Esophagus mucosa (tissue), 1 donor: ENCODE results near the gene SCN8A. TPM values are rescaled to one million over a fixed set of nuclear protein-coding genes. Genes with fewer than 3 reads are reported as not detected.

Experiments used
- ATAC-seq: fragments of 200-7000 bp; cut with Tn5 transposase; one replicate; pipeline ENCODE4 v1.9.1; 2020
- total RNA-seq: library from RNA; stranded (reverse); gene quantifications from one replicate; pipeline ENCODE4 v1.2.4, GENCODE V29; 2023
- donor health status: DM: yes; HTN: yes; CAD: no.

The SCN8A gene
- total RNA-seq, 1 donor from 2014 or later = 0.68 TPM

GRCh38 chr12:51672334-51672733 is 81.3 kb downstream of the SCN8A start:
- no peak for ATAC-seq

DNA sequence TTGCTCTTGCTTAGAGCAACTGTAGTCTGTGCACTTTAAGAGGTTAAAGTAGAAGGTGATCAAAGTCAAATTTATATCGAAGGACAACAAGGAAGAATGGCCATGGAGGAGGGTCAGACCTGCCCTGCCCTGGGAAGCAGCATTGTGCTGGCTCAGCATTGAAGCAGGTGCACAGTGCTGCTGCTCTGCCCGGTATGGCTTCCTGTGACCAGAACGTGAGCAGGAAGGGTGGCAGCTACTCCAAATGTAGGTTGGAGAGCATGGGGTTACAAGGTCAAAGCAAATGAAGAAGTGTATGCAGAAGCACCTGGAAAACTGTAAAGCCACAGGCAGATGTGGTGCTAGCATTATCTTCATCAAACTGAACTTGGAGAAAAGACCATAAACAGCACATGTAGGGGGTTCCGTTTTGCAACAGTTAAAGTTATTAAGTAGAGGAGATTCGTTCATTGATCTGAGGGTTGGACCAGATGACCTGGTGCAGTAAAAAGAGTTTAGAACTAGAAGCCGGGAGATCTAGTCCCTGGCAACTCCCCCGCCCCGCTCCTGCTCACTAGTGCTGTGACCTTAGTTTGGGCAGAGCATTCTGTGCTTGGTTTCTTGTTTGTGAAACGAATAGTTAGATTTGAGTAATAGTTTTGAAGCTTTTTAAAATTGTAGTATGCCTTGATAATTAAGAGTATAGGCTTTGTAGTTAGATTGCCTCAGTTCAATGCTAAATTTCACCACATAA is 84.2 kb downstream of the SCN8A start:
- ATAC-seq = no peak

GRCh38 chr12:51676875-51677274 is 85.8 kb downstream of the SCN8A start:
- no peak for ATAC-seq

DNA sequence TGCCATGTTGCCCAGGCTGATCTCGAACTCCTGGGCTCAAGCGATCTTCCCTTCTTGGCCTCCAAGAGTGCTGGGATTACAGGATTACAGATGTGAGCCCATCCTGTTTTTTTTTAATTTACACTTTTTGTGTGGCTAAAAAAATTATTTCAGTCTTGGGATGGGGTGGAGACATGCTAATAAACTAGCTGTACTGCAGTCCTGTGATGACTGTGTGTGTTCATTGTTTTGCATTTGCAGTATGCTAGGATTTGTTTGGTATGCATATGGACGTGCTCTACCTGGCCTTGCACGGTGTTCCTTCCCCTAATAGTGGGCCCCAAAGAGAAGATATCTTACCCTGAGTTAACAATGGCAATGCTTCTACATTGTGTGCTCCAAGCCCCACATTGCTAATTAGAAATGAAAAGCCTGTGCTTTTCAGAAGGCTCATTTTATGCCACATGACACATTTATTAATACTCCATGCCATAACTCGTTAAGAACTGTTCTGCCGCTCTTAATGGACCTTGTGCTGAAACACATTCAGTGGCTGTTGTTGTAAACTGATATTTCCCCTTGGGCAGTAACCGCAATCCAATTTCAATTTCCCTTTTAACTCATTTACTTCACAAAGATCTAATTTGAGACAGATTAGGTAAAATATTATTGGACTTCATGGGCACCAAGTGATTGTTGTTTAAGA is 86.4 kb downstream of the SCN8A start:
- no peak for ATAC-seq

DNA sequence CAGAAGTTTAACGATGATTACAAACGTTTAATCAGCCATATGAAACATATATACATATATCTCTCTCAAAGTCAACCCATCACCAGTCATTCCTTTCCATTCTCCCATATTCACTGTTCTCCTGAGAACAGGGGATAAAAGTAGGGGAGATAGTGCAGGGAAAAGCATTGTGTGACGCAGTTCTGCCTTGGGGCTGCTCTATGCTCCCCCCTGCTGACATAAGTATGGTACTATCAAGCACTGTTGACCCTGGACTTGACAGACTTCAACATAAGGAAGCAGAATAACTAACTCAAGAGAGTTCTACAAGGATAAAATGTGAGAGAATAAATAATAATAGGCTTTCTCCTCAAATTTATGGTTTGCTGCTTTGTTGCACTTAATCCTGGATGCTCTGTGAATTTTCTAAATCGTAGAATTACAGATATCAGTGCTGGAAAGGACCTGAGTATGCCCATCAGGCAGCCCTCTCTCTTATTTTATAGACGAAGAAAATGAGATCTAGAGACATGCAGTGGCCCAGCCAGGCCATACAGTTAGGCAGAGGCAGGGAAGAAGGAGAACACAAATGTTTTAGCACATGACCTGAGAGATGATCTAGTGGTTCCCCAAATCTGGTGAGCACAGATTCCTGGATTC is 87.2 kb downstream of the SCN8A start:
- peak; percentile 80 for ATAC-seq

DNA sequence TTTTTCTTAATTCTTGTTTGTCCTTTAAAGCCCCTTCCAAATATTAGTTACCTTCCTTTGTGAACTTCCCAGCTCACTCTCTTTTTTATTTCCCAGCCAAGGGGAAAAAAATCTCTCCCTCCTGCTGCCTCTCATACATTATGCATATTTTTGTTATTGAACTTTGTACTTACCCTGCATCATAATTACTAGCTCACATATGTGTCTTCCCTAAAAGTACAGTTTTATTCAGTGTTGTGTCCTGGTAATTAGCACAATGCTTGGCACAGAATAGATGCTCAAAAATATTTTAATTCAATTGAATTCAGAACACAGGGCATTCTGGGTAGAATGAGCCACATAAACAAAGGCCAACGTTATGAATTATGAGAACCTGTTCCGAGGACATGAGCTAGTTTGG is 91.9 kb downstream of the SCN8A start:
- no peak for ATAC-seq

GRCh38 chr12:51683763-51684357 is 92.8 kb downstream of the SCN8A start:
- peak; percentile 87 for ATAC-seq

GRCh38 chr12:51686727-51687126 is 95.7 kb downstream of the SCN8A start:
- no peak for ATAC-seq

DNA sequence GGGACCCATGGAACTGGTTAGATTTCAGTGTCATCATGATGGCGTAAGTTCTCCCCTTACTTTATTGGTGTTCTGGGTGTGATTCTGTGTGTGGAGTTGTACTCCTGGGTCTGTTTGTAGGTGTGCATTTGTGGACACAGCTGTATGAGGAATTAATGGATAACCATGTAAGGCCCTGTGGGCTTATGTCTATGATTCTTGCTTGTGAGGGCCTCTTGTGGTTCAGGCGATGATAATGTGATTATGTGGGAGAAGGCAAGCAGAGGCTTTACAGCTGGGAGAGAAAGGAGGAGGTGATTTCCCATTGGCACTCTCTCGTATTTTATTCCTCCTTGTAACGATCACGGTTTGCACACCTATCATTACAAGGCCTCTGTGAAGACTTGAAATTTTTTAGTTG is 96.1 kb downstream of the SCN8A start:
- peak; percentile 55 for ATAC-seq

GRCh38 chr12:51687614-51688013 is 96.6 kb downstream of the SCN8A start:
- ATAC-seq = no peak

DNA sequence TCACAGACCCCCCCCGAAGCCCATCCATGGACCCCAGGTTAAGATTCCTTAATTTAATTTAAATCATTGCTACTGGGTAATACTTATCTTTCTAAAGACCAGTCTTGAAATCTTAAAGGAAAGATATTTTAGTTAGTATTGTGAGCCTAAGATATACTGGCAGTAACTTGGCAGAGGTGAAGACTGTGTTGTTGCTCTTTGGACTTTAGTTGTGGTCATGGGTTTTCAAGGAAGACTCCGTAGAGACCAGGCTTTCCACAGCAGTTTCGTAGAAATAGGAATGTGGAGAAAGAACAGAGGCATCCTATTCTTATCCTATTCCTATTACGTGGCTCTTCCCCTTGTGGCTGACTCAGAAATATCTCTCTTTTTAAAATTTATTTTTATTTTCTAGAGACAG is 99.0 kb downstream of the SCN8A start:
- ATAC-seq = no peak

- no peak for ATAC-seq
Measured at GRCh38 chr12:51692016-51692415, 101.0 kb downstream of the SCN8A start.

GRCh38 chr12:51693569-51693968 is 102.5 kb downstream of the SCN8A start:
- no peak for ATAC-seq

DNA sequence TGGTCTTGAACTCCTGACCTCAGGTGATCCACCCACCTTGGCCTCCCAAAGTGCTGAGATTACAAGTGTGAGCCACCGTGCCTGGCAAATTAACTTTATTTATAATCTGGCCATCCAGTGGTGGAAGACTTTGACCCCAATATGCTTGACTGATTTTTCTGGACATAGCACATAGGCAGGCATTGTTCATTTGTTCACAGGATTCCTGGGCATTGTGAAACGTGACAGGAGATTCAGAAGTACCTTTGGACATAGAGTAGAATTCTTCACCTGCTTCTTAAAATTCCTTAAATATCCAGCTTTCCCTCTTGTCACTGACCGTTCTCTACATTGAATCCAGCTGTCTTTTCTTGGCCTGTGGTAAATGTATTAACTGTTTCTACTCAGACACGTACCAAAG is 103.1 kb downstream of the SCN8A start:
- ATAC-seq = no peak

GRCh38 chr12:51695241-51696010 is 104.4 kb downstream of the SCN8A start:
- ATAC-seq = no peak

- no peak for ATAC-seq
Measured at GRCh38 chr12:51699219-51699618, 108.2 kb downstream of the SCN8A start.

- ATAC-seq = no peak
Measured at GRCh38 chr12:51700887-51701286, 109.9 kb downstream of the SCN8A start.

- no peak for ATAC-seq
Measured at GRCh38 chr12:51702587-51702986, 111.6 kb downstream of the SCN8A start.

DNA sequence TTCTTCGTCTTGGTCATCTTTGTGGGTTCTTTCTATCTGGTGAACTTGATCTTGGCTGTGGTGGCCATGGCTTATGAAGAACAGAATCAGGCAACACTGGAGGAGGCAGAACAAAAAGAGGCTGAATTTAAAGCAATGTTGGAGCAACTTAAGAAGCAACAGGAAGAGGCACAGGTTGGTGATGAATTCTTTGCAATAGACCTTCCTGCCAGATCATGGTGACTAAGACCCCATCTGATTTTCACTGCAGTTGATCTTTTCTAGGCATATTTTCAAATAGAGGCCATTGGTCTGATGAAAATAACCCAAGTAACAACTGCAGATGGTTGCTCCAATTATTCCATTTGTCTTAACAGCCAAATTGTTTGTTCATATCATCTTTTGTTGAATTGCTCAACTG is 114.4 kb downstream of the SCN8A start:
- no peak for ATAC-seq

DNA sequence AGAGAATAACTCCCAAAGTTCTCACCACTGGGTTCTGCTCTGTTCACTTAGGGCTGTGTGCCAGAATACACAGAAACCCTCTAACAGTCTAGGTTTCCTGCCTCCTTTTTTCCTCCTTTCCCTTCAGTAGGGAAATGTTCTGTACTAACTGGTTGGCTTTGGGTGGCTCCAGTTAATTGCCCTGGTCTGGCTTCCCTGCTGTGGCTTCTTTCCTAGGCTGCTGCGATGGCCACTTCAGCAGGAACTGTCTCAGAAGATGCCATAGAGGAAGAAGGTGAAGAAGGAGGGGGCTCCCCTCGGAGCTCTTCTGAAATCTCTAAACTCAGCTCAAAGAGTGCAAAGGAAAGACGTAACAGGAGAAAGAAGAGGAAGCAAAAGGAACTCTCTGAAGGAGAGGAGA is 115.2 kb downstream of the SCN8A start:
- no peak for ATAC-seq

- no peak for ATAC-seq
Measured at GRCh38 chr12:51714666-51715065, 123.6 kb downstream of the SCN8A start.

DNA sequence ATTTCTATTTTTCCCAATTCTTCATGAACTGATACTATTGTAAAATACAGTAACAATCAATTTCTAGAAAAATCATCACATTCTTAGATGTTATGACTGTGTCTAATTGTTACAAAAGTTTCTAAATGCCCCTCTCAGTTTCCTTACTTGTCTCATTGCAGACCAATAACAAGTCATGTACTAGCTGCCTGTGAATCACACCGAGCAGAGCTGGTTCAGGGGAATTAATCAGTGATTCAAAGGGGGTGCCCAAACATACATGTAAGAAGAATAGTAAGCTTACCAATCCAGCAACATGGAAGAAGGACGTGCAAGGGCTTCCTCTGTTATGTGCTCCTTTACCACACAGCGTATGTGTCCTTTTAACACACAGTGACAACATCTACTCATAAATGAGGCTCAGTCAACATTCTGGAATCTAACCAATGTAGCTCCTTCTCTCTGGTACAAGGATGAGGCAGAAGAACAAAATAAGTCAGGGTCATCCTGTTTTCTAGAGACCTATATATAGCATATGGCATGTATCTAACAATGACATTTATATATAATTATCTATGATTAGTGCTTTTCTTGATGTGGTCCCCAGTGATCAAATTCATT is 126.4 kb downstream of the SCN8A start:
- ATAC-seq = no peak
